Stimulated activated CD8-positive, alpha-beta memory T cell treated with anti-CD3 and anti-CD28 coated beads, Interleukin-15, amount 100 ng/mL, for 4 hours (primary cell): ENCODE measurements around the gene TGFB2.
"Not testable (repeated sequence)": the region's sequence is repeated elsewhere in the genome, so short reads cannot be mapped to it uniquely, and the experiment has no call there.

Source experiments
- DNase-seq, 2 donors: peaks; one replicate each; pipeline ENCODE4 v3.0.0-alpha.2; 2020; ENCODE audit warnings: low read depth in 2 of 2

The TGFB2 gene

GRCh38 chr1:218344814-218345672, at the start of gene TGFB2:
Gene TGFB2 (plus strand): TSS chr1:218345336. CDS start chr1:218346702, 1,366 bp downstream.
- DNase-seq, result no peak

GRCh38 chr1:218296162-218296561, 49.0 kb upstream of the TGFB2 start:
- DNase-seq, result no peak

GRCh38 chr1:218297461-218297860, 47.7 kb upstream of the TGFB2 start:
- no peak for DNase-seq

- DNase-seq, result no peak
Observed at GRCh38 chr1:218297867-218298266, 47.3 kb upstream of the TGFB2 start.

GRCh38 chr1:218298398-218298797, 46.7 kb upstream of the TGFB2 start:
- no peak for DNase-seq

GRCh38 chr1:218299416-218299815, 45.7 kb upstream of the TGFB2 start:
- no peak for DNase-seq

- no peak for DNase-seq
Observed at GRCh38 chr1:218301217-218301616, 43.9 kb upstream of the TGFB2 start.

GRCh38 chr1:218302155-218302554, 43.0 kb upstream of the TGFB2 start:
- no peak for DNase-seq

GRCh38 chr1:218303176-218303879, 41.8 kb upstream of the TGFB2 start:
- DNase-seq, result no peak

GRCh38 chr1:218304281-218305039, 40.7 kb upstream of the TGFB2 start:
- DNase-seq, result no peak

GRCh38 chr1:218305472-218306064, 39.6 kb upstream of the TGFB2 start:
- no peak for DNase-seq

- DNase-seq, result no peak
Observed at GRCh38 chr1:218312509-218312908, 32.6 kb upstream of the TGFB2 start.

GRCh38 chr1:218314316-218314715, 30.8 kb upstream of the TGFB2 start:
- DNase-seq, result no peak

GRCh38 chr1:218315638-218316037, 29.5 kb upstream of the TGFB2 start:
- no peak for DNase-seq

- no peak for DNase-seq
Observed at GRCh38 chr1:218317061-218317460, 28.1 kb upstream of the TGFB2 start.

- not testable (repeated sequence) for DNase-seq
Observed at GRCh38 chr1:218320182-218320581, 25.0 kb upstream of the TGFB2 start.

- DNase-seq, result no peak
Observed at GRCh38 chr1:218322762-218323161, 22.4 kb upstream of the TGFB2 start.

- no peak for DNase-seq
Observed at GRCh38 chr1:218323568-218324225, 21.4 kb upstream of the TGFB2 start.

GRCh38 chr1:218324226-218324580, 20.9 kb upstream of the TGFB2 start:
- no peak for DNase-seq

- DNase-seq, result no peak
Observed at GRCh38 chr1:218328769-218329168, 16.4 kb upstream of the TGFB2 start.

- DNase-seq, result no peak
Observed at GRCh38 chr1:218330043-218330623, 15.0 kb upstream of the TGFB2 start.
